Measurements from ENCODE around the gene GALNT6. TPM values are rescaled to one million over a fixed set of nuclear protein-coding genes. Genes with fewer than 3 reads are reported as not detected.

GALNT6 gene
- total and polyA plus RNA-seq, 8 donors, result 3.4 to 155 (median 24.6) TPM

GRCh38 chr12:51419425-51420193 is 28.4 kb upstream of the GALNT6 start:
- H3K27me3 ChIP-seq, result peaks cover 0 to 50% (median 5%) of the 10 kb centered on the region in 3 donors
- DNase-seq, result no peak
- intact Hi-C loops (cut with DNase I; ENCODE audit: low total_unique reads), result loop anchor here (5.0 kb wide), 1 partner anchor 113 kb away; no protein-coding TSS in a partner anchor
- TF ChIP-seq POLR2A (IDR thresholded peaks at IDR 0.05), result no peak
- no peak for TF ChIP-seq POLR2AphosphoS5 (IDR thresholded peaks at IDR 0.05)
- TF ChIP-seq EP300 (IDR thresholded peaks at IDR 0.05), result no peak
- TF ChIP-seq, protein P1, sequence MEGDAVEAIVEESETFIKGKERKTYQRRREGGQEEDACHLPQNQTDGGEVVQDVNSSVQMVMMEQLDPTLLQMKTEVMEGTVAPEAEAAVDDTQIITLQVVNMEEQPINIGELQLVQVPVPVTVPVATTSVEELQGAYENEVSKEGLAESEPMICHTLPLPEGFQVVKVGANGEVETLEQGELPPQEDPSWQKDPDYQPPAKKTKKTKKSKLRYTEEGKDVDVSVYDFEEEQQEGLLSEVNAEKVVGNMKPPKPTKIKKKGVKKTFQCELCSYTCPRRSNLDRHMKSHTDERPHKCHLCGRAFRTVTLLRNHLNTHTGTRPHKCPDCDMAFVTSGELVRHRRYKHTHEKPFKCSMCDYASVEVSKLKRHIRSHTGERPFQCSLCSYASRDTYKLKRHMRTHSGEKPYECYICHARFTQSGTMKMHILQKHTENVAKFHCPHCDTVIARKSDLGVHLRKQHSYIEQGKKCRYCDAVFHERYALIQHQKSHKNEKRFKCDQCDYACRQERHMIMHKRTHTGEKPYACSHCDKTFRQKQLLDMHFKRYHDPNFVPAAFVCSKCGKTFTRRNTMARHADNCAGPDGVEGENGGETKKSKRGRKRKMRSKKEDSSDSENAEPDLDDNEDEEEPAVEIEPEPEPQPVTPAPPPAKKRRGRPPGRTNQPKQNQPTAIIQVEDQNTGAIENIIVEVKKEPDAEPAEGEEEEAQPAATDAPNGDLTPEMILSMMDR (IDR thresholded peaks at IDR 0.05), result no peak
- 17 to 31% (median 25%) methylated on average over 11 of the region's 11 CpGs for WGBS, 5 donors
- no peak overlapping the region for H3K27ac ChIP-seq
- H3K36me3 ChIP-seq, result no peaks in the 10 kb centered on the region
- no peaks in the 10 kb centered on the region for H3K9me3 ChIP-seq
- no peak overlapping the region for H3K4me3 ChIP-seq
- peaks cover 3 to 11% (median 6%) of the 10 kb centered on the region in 4 donors for H3K4me1 ChIP-seq

- peaks cover 0 to 5% (median 0%) of the 10 kb centered on the region in 4 donors for H3K4me1 ChIP-seq
- peaks cover 0 to 37% (median 0%) of the 10 kb centered on the region in 3 donors for H3K27me3 ChIP-seq
- no peak overlapping the region for H3K27ac ChIP-seq
- no peak overlapping the region for H3K4me3 ChIP-seq
- H3K9me3 ChIP-seq, result no peaks in the 10 kb centered on the region
- no peak for DNase-seq
- no peak for TF ChIP-seq EP300 (IDR thresholded peaks at IDR 0.05)
- TF ChIP-seq, protein P1 (IDR thresholded peaks at IDR 0.05), result no peak
- TF ChIP-seq POLR2A (IDR thresholded peaks at IDR 0.05), result no peak
- no peak for TF ChIP-seq POLR2AphosphoS5 (IDR thresholded peaks at IDR 0.05)
- intact Hi-C loops (cut with DNase I; ENCODE audit: low total_unique reads), result no loop called here
- H3K36me3 ChIP-seq, result no peaks in the 10 kb centered on the region
- WGBS, 5 donors, result 58 to 71% (median 69%) methylated on average over 4 of the region's 4 CpGs
These were observed 26.6 kb upstream of the GALNT6 start for GRCh38 chr12:51417826-51418225.

DNA sequence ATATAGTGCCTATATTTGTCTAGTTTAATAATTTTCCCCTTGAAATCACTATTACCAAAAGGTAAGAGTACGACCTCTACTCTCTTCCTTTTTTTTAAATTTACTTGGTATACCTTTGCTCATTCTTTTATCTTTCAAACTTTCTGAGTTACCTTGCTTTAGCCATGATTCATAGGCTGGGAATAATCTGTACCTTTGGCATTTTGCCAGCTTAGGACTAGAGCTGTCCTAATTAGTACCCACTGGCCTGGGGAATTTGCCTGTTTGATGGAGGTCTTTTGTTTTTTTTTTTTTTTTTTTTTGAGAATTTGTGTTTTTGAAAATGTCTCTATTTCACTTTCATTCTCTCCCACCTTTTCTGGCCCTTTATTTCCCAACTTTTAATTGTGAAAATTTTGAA is 24.7 kb upstream of the GALNT6 start:
- 79 to 96% (median 93%) methylated on average over 1 of the region's 1 CpG for WGBS, 5 donors
- no peak overlapping the region for H3K4me3 ChIP-seq
- intact Hi-C loops (cut with DNase I; ENCODE audit: low total_unique reads), result no loop called here
- no peak overlapping the region for H3K27ac ChIP-seq
- H3K27me3 ChIP-seq, result peaks cover 0 to 29% (median 0%) of the 10 kb centered on the region in 3 donors
- no peaks in the 10 kb centered on the region for H3K9me3 ChIP-seq
- no peak for DNase-seq
- H3K36me3 ChIP-seq, result no peaks in the 10 kb centered on the region
- H3K4me1 ChIP-seq, result peaks cover 0 to 5% (median 0%) of the 10 kb centered on the region in 4 donors
- TF ChIP-seq POLR2AphosphoS5 (IDR thresholded peaks at IDR 0.05), result no peak

DNA sequence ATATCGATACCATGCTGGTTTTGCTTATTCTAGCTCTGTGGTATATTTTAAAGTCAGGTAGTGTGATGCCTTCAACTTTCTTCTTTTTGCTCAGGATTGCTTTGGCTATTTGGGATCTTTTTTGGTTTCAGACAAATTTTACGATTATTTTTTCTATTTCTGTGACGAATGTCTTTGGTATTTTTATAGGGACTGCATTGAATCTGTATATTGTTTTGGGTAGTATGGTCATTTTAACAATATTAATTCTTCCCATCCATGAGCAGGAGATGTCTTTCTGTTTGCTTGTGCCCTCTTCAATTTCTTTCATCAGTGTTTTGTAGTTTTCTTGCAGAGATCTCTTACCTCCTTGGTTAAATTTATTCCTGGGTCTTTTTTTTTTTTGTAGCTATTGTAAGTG is 22.6 kb upstream of the GALNT6 start:
- H3K27me3 ChIP-seq, result peaks cover 0 to 24% (median 0%) of the 10 kb centered on the region in 3 donors
- intact Hi-C loops (cut with DNase I; ENCODE audit: low total_unique reads), result no loop called here
- no peak overlapping the region for H3K27ac ChIP-seq
- no peaks in the 10 kb centered on the region for H3K36me3 ChIP-seq
- WGBS, 5 donors, result 91 to 96% (median 93%) methylated on average over 3 of the region's 3 CpGs
- no peak overlapping the region for H3K4me3 ChIP-seq
- peaks cover 0 to 6% (median 0%) of the 10 kb centered on the region in 4 donors for H3K4me1 ChIP-seq
- TF ChIP-seq EP300 (IDR thresholded peaks at IDR 0.05), result no peak
- no peak for TF ChIP-seq POLR2A (IDR thresholded peaks at IDR 0.05)
- TF ChIP-seq POLR2AphosphoS5 (IDR thresholded peaks at IDR 0.05), result no peak
- TF ChIP-seq, protein P1 (IDR thresholded peaks at IDR 0.05), result no peak
- no peaks in the 10 kb centered on the region for H3K9me3 ChIP-seq
- no peak for DNase-seq

- no peak for TF ChIP-seq POLR2A (IDR thresholded peaks at IDR 0.05)
- TF ChIP-seq EP300 (IDR thresholded peaks at IDR 0.05), result no peak
- TF ChIP-seq, protein P1 (IDR thresholded peaks at IDR 0.05), result no peak
- no peak for TF ChIP-seq POLR2AphosphoS5 (IDR thresholded peaks at IDR 0.05)
- Histone ChIP-seq H3K4me3 (no peak overlapping the region), H3K4me1 (peaks cover 0 to 3% (median 0%) of the 10 kb centered on the region in 4 donors), H3K9me3 (no peaks in the 10 kb centered on the region), H3K27me3 (peaks cover 0 to 24% (median 0%) of the 10 kb centered on the region in 3 donors), H3K36me3 (no peaks in the 10 kb centered on the region), H3K27ac (no peak overlapping the region)
- intact Hi-C loops (cut with DNase I; ENCODE audit: low total_unique reads), result no loop called here
- no peak for DNase-seq
These were observed 21.9 kb upstream of the GALNT6 start for GRCh38 chr12:51413149-51413548.

Data from stomach (tissue), 9 donors.